DOHH2 (cell line): ENCODE measurements around the gene KCNQ1.

Source experiments
- H3F3A ChIP-seq: fragments of 200-600 bp; sonication (generic), shearing (Covaris generic); 2 replicates; pipeline ENCODE4 v1.6.0; 2016; ENCODE audit warnings: antibody characterized with exemption, mild to moderate bottlenecking; ENCODE audit not compliant: control insufficient read depth, insufficient read depth
- H3K27ac ChIP-seq: fragments of 200-600 bp; sonication (generic); 2 replicates; pipeline ENCODE4 v1.5.1; 2014; ENCODE audit warnings: low read depth, mild to moderate bottlenecking, low read length, moderate library complexity
- H3K27me3 ChIP-seq: fragments of 200-600 bp; sonication (generic); 2 replicates; pipeline ENCODE4 v1.6.1; 2014; ENCODE audit warnings: mild to moderate bottlenecking, low read length, mixed read lengths; ENCODE audit not compliant: control insufficient read depth
- H3K36me3 ChIP-seq: fragments of 200-600 bp; sonication (generic); 2 replicates; pipeline ENCODE4 v1.6.1; 2014; ENCODE audit warnings: mild to moderate bottlenecking, low read length, moderate library complexity, mixed read lengths; ENCODE audit not compliant: control insufficient read depth
- H3K4me1 ChIP-seq: fragments of 200-600 bp; sonication (generic); 2 replicates; pipeline ENCODE4 v1.6.1; 2014; ENCODE audit warnings: mild to moderate bottlenecking, low read length, mixed read lengths; ENCODE audit not compliant: control insufficient read depth
- H3K4me2 ChIP-seq: fragments of 200-600 bp; sonication (generic); 2 replicates; pipeline ENCODE4 v1.6.0; 2014; ENCODE audit warnings: mild to moderate bottlenecking, low read length, moderate library complexity
- H3K4me3 ChIP-seq: fragments of 200-600 bp; sonication (generic); 2 replicates; pipeline ENCODE4 v1.5.1; 2014; ENCODE audit warnings: mild to moderate bottlenecking, low read length, mixed read lengths
- H3K79me2 ChIP-seq: fragments of 200-600 bp; sonication (generic); 2 replicates; pipeline ENCODE4 v1.6.1; 2014; ENCODE audit warnings: mild to moderate bottlenecking, low read length, mixed read lengths; ENCODE audit not compliant: control insufficient read depth
- H3K9me2 ChIP-seq: fragments of 200-600 bp; sonication (generic); replicated peaks from 2 replicates; pipeline ENCODE4 v1.6.1; 2014; ENCODE audit warnings: mild to moderate bottlenecking, low read length, mixed read lengths; ENCODE audit not compliant: control insufficient read depth
- H3K9me3 ChIP-seq: fragments of 200-600 bp; sonication (generic); 2 replicates; pipeline ENCODE4 v1.6.1; 2014; ENCODE audit warnings: antibody characterized with exemption, low read length, mixed read lengths; ENCODE audit not compliant: control insufficient read depth, insufficient read depth
- H4K20me1 ChIP-seq: fragments of 200-600 bp; sonication (generic); 2 replicates; pipeline ENCODE4 v1.6.0; 2014; ENCODE audit warnings: low read depth, mild to moderate bottlenecking, antibody characterized with exemption, low read length, moderate library complexity; ENCODE audit not compliant: control insufficient read depth, insufficient read depth
- CTCF ChIP-seq: fragments of 200-600 bp; sonication (generic); IDR thresholded peaks from one replicate; pipeline ENCODE4 v1.5.1; 2014; ENCODE audit warnings: antibody characterized with exemption, mild to moderate bottlenecking, low read depth, low read length; ENCODE audit not compliant: poor library complexity, severe bottlenecking
- EZH2phosphoT487 ChIP-seq: fragments of 200-600 bp; sonication (generic); IDR thresholded peaks from 2 replicates; pipeline ENCODE4 v1.6.1; 2017; ENCODE audit warnings: borderline replicate concordance, mild to moderate bottlenecking, antibody characterized with exemption, low read length, moderate library complexity, mixed read lengths

The KCNQ1 gene

DNA sequence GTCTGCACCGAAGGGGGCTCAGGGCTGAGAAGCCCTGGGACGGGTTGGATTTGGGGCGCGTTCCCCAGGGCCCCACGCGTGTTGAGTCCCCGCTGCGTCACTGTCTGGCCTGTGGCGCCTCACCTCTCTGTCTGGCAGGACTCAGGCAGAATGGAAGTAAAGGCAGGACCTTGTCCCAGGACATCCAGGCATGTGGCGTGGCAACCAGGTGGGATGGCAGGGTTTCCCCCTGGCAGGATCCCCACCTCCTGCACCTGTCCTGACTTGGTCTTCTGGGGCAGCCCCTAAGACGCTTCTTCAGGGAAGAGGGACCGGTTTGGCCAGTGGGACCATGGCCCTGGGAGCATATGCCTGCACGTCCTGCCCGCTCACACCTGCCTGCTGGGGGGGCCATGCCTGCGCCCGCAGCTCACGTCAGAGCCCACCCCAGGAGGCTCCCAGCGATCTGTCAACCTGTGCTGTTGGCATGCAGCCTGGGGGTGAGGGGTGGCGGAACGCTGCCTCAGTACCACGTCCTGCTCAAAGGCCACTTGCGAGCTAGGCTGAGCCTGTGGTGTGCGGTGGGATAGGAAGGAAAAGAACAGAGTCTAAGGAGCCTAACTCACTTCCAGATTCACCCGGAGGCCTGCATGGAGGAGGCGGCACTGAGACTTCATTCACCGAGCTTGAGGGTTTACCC, 72.7 kb downstream of the KCNQ1 start:
- Histone ChIP-seq H3K4me2 (no peak overlapping the region), H3K9me2 (no peaks in the 10 kb centered on the region), H3K27me3 (no peaks in the 10 kb centered on the region), H3K27ac (no peak overlapping the region), H3K79me2 (no peaks in the 10 kb centered on the region), H3K36me3 (no peaks in the 10 kb centered on the region), H3F3A (no peaks in the 10 kb centered on the region), H3K4me3 (no peak overlapping the region), H3K9me3 (no peaks in the 10 kb centered on the region), H4K20me1 (no peaks in the 10 kb centered on the region), H3K4me1 (no peaks in the 10 kb centered on the region)
- TF ChIP-seq CTCF = no peak
- no peak for TF ChIP-seq EZH2phosphoT487

GRCh38 chr11:2518111-2518982, 73.5 kb downstream of the KCNQ1 start:
- no peaks in the 10 kb centered on the region for H3F3A ChIP-seq
- no peaks in the 10 kb centered on the region for H4K20me1 ChIP-seq
- no peak for TF ChIP-seq EZH2phosphoT487
- no peak for TF ChIP-seq CTCF
- H3K36me3 ChIP-seq = no peaks in the 10 kb centered on the region
- H3K4me1 ChIP-seq = no peaks in the 10 kb centered on the region
- H3K9me3 ChIP-seq = no peaks in the 10 kb centered on the region
- no peak overlapping the region for H3K27ac ChIP-seq
- H3K27me3 ChIP-seq = no peaks in the 10 kb centered on the region
- H3K79me2 ChIP-seq = no peaks in the 10 kb centered on the region
- no peak overlapping the region for H3K4me3 ChIP-seq
- no peaks in the 10 kb centered on the region for H3K9me2 ChIP-seq
- no peak overlapping the region for H3K4me2 ChIP-seq

- TF ChIP-seq CTCF = no peak
- no peak for TF ChIP-seq EZH2phosphoT487
- no peak overlapping the region for H3K4me2 ChIP-seq
- no peak overlapping the region for H3K27ac ChIP-seq
- H4K20me1 ChIP-seq = no peaks in the 10 kb centered on the region
- H3K9me2 ChIP-seq = no peaks in the 10 kb centered on the region
- H3K27me3 ChIP-seq = no peaks in the 10 kb centered on the region
- H3K4me1 ChIP-seq = no peaks in the 10 kb centered on the region
- H3K9me3 ChIP-seq = no peaks in the 10 kb centered on the region
- no peaks in the 10 kb centered on the region for H3K36me3 ChIP-seq
- H3F3A ChIP-seq = no peaks in the 10 kb centered on the region
- no peak overlapping the region for H3K4me3 ChIP-seq
- H3K79me2 ChIP-seq = no peaks in the 10 kb centered on the region
Measured at GRCh38 chr11:2518983-2519340, 74.2 kb downstream of the KCNQ1 start.
